GM12864 (cell line): Measurements from ENCODE around the gene SHISA9.

ENCODE experiments used
- DNase-seq: peaks from one replicate; pipeline ENCODE4 v3.0.0-alpha.2; 2011; ENCODE audit warnings: low read depth
- H3K4me3 ChIP-seq: 2 replicates; pipeline ENCODE4 v1.5.1; 2011; ENCODE audit warnings: mild to moderate bottlenecking, low read depth, low read length, control low read depth
- TF ChIP-seq, protein P1 (sequence below): IDR thresholded peaks from 2 replicates; pipeline ENCODE4 v1.5.1; 2011; ENCODE audit warnings: low read depth, mild to moderate bottlenecking, moderate library complexity, low read length, control low read depth, inconsistent platforms; ENCODE audit errors: missing control alignments

The SHISA9 gene

DNA sequence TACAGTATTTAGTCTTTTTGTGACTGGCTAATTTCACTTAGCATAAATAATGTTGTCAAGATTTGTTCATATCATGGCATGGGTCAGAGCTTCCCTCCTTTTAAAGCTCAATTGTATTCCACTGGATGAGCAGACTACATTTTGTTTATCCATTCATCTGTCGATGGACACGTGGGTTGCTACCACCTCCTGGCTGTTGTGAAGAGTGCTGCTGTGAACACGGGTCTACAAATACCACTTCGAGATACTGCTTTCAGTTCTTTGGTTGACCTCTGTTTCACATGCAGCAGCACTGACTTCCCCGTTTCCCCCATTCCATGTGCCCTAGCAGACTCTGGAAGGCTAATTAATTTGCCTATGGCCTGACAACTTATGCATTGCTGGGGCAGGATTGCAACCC is 285.4 kb downstream of the SHISA9 start:
- TF ChIP-seq, protein P1, sequence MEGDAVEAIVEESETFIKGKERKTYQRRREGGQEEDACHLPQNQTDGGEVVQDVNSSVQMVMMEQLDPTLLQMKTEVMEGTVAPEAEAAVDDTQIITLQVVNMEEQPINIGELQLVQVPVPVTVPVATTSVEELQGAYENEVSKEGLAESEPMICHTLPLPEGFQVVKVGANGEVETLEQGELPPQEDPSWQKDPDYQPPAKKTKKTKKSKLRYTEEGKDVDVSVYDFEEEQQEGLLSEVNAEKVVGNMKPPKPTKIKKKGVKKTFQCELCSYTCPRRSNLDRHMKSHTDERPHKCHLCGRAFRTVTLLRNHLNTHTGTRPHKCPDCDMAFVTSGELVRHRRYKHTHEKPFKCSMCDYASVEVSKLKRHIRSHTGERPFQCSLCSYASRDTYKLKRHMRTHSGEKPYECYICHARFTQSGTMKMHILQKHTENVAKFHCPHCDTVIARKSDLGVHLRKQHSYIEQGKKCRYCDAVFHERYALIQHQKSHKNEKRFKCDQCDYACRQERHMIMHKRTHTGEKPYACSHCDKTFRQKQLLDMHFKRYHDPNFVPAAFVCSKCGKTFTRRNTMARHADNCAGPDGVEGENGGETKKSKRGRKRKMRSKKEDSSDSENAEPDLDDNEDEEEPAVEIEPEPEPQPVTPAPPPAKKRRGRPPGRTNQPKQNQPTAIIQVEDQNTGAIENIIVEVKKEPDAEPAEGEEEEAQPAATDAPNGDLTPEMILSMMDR: no peak
- no peak for DNase-seq
- H3K4me3 ChIP-seq: no peak overlapping the region

DNA sequence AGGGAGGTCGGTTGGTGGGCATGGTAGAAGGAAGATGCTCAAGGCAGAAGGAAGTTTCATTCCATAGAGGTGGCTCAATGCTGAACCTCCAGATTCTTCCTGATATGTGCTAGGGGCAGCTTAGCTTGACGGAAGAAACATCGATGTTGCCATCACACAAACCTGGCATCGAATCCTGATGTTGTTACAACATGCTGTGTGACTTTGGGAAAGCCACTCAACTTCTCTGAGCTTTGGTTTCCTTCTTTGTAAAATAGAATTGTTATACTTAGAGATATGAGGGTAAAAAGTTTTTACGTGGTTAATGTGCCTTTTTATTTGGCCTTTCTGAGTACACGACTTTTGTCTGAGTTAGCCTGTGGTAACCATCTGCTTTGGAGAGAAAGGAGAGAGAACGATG is 287.9 kb downstream of the SHISA9 start:
- no peak for DNase-seq
- TF ChIP-seq, protein P1: no peak
- no peak overlapping the region for H3K4me3 ChIP-seq

DNA sequence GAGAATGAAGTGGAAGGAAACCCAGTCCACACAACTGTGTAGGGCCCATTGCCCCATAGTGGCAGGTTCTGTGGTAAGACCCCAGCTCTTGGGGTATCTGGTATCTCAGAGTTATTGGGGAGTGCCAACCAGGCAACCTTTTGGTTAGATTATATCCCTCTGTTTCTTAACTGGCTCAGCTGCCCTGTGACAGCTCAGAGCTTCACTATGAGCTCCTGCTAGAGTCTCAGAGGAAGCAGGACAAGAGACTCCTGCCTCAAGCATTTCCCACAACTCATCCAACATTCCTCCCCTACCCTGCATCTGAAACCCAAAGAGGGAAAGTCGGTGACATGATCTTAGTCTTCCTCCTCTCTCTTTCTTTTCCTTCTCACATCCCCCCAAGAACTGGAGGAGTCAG is 292.3 kb downstream of the SHISA9 start:
- H3K4me3 ChIP-seq: no peak overlapping the region
- TF ChIP-seq, protein P1: no peak
- DNase-seq: no peak

DNA sequence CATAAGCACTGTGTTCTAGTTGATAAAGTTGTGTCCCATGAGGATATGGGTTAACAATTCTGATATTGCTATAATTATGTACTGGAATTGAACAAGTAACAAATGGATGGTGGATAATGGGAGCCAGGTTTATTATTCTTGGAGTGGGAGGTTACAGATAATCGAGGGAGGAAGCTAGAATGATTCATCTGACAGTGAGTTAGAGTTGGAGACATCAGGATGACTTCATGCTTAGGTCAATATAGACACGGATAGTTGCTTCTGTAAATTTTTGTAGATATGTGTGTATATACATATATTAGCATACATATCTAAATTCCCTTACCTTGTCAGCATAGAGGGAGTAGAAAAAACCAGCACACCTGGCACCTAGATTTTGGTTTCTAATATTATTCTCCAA is 293.4 kb downstream of the SHISA9 start:
- TF ChIP-seq, protein P1: no peak
- no peak for DNase-seq
- no peak overlapping the region for H3K4me3 ChIP-seq

DNA sequence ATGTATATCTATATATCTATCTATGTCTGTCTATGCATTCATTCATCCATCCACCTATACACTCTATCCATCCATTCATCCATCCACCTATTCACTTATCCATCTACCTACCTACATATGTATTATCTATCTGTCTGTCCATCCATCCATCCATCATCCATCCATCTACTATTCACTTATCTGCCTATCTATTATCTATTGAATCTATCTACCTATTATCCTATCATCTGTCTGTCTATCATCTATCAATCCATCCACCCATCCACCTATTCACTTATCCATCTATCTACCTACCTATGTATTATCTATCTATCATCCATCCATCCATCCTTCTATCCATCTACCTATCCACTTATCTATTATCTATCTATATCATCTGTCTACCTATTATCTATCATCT is 302.3 kb downstream of the SHISA9 start:
- TF ChIP-seq, protein P1: no peak
- no peak overlapping the region for H3K4me3 ChIP-seq
- no peak for DNase-seq

DNA sequence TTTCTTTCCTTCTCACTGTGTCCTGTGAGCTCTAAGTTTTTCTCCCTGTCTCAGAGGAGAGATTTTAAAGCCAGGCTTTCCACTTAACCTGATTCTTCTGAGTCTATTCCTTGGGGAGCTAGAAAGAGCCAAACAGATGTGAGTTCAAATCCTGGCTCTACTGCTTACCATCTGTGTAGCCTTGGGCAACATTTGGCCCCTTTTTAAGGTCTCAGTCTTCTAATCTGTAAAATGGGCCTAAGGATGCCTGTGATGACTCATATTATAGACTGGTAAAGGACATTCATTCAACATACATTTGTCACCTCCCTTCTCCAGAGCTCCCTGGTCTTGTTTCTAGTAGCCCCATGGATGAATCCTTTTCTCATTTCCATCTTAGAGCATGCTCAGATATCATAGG is 304.0 kb downstream of the SHISA9 start:
- TF ChIP-seq, protein P1: no peak

DNA sequence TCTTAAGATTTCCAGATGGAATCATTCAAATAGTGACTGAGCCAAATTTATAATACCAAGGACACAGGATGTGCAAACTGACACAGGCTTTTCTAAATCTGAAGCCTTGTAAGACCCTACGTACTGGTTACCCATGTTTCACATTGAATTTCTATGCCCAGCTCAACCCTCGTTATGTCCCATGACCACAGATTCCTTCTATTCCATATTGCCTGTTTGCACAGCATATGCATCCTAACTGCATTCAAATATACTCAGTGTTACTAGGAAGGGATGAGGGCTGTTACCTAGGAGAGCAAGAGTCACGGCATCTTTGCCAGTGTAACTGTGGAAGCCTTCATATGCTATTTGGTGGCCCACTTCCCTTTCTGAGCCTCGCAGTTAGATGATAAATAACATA is 305.2 kb downstream of the SHISA9 start:
- no peak overlapping the region for H3K4me3 ChIP-seq
- DNase-seq: no peak
- TF ChIP-seq, protein P1: no peak

More for the DNA sequence above, 304.0 kb downstream of the SHISA9 start:
- H3K4me3 ChIP-seq: no peak overlapping the region
- DNase-seq: no peak
